ENCODE data around the gene MT1HL1. TPM values are rescaled to one million over a fixed set of nuclear protein-coding genes. Genes with fewer than 3 reads are reported as not detected.

The MT1HL1 gene
- total and polyA plus RNA-seq, 4 donors: 0.78 TPM; not detected in 3

GRCh38 chr1:236983818-236984217 is 20.4 kb downstream of the MT1HL1 start:
- Histone ChIP-seq H3K36me3 (ENCODE audit: control insufficient read depth in 4 of 4, insufficient read depth in 3 of 4, low read depth in 1 of 4, low read length in 3 of 4) (no peaks in the 10 kb centered on the region), H3K4me3 (ENCODE audit: low read depth in 1 of 3, low read length in 3 of 3) (no peak overlapping the region), H3K9me3 (ENCODE audit: control insufficient read depth in 4 of 4, low read length in 3 of 4) (peaks cover 0 to 5% (median 1%) of the 10 kb centered on the region in 4 donors), H3K9ac (ENCODE audit: low read depth in 1 of 2, low read length in 2 of 2) (no peak overlapping the region), H3K27ac (ENCODE audit: low read depth in 1 of 2, low read length in 2 of 2) (no peak overlapping the region), H3K4me1 (ENCODE audit: control insufficient read depth in 4 of 4, insufficient read depth in 4 of 4, low read length in 3 of 4) (no peaks in the 10 kb centered on the region), H3K27me3 (ENCODE audit: control insufficient read depth in 4 of 4, insufficient read depth in 4 of 4, low read length in 3 of 4) (no peaks in the 10 kb centered on the region)
- no peak for DNase-seq (ENCODE audit: low spot score)
- no peak for TF ChIP-seq RXRA (IDR thresholded peaks at IDR 0.05)
- no peak for TF ChIP-seq ATF3 (IDR thresholded peaks at IDR 0.05)
- TF ChIP-seq TAF1 (conservative IDR thresholded peaks at IDR 0.05): no peak
- no peak for TF ChIP-seq FOXA1 (IDR thresholded peaks at IDR 0.05)
- no peak for TF ChIP-seq NR2F2 (IDR thresholded peaks at IDR 0.05)
- no peak for TF ChIP-seq RAD21 (IDR thresholded peaks at IDR 0.05)
- TF ChIP-seq GABPA (IDR thresholded peaks at IDR 0.05 in 1 of 2, conservative IDR thresholded peaks at IDR 0.05 in 1 of 2): no peak
- TF ChIP-seq FOXA2 (IDR thresholded peaks at IDR 0.05): no peak
- no peak for TF ChIP-seq ZBTB33 (IDR thresholded peaks at IDR 0.05)
- TF ChIP-seq REST (IDR thresholded peaks at IDR 0.05): no peak
- TF ChIP-seq HNF4A (conservative IDR thresholded peaks at IDR 0.05): no peak
- no peak for TF ChIP-seq MAX (IDR thresholded peaks at IDR 0.05)
- no peak for TF ChIP-seq HNF4G (IDR thresholded peaks at IDR 0.05)
- no peak for TF ChIP-seq JUND (IDR thresholded peaks at IDR 0.05)
- TF ChIP-seq EGR1 (IDR thresholded peaks at IDR 0.05; ENCODE audit: low read depth in 2 of 2): no peak
- TF ChIP-seq YY1 (IDR thresholded peaks at IDR 0.05): no peak
- TF ChIP-seq SP1 (IDR thresholded peaks at IDR 0.05): no peak
- no peak for TF ChIP-seq CTCF (IDR thresholded peaks at IDR 0.05; ENCODE audit: low read depth, low read length, missing input control)
